GM19372 (cell line): Measurements from ENCODE around the gene UCK1.

Experiments used
- ATAC-seq: cut with Tn5 transposase; IDR thresholded peaks from one replicate; pipeline ENCODE4 v1.9.1; 2021; ENCODE audit warnings: mild to moderate bottlenecking, low read depth, moderate library complexity; ENCODE audit not compliant: unreplicated experiment

Gene UCK1

DNA sequence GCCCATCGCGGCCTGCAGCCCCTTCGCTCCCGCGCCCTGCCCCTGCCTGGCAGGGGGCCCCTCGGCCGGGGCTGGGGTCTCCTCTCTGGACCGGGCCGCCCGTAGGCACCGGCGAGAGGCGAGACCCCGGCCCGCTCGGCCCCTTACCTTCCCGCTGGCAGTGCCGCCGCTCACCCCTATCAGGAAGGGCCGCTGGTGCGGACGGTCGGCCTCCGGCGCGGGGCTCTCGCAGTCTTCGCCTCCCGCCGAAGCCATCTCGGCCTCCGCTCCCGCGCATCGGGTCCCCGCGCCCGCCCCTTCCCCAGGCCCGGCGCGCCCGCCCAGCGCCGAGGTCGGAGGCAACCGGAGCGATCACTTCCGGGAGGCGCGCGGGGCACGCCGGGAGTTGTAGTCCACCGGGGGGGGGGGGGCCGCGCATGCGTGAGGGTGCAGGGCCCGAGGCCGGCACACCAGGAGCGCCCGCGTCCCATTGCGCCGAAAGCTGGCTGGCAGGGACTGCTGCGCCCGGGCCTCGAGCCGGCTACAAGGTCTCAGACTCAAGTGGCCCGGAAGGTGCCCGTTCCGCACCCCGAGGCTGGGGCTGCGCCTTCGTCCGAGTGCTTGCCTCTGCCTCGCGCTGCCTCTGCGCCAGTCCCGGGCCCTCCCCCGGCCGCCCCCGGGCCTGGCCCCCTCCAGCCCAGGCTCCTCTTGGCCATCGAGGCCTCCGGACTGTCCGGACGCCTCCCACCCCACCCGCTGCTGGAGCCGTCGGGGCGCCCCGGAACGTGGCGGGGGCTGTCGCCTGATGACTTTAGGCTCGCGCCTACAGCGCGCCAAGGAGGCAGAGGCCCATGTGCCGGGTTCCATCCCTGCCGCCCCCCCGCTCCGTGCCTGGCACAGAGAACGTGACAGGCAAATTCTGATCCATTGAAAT is at the start of gene UCK1:
TSS of gene UCK1 (minus strand) at position 344 of the 913 bp plus-strand sequence. CDS start at position 255, 89 bp downstream.
- ATAC-seq = peak; percentile 81

DNA sequence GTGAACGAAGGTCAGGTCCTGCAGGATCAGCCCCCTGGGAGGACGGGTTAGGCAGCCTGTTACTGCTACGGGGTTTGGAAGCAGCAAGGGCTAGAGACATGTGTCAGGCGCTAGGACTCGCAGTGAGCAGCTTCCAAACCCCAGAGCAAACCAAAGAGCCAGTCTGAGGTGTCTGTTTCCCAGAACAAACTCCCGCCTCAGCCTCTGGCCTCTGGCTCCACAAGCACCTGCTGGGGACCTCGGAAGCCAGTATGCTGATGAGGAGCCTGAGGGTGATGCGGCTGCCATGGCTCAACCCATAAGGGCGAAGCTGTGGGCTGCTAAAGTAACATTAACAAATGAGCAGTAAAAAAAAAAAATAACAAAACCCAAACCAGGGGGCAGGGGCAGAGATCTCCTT is 49.3 kb upstream of the UCK1 start:
- ATAC-seq = no peak

DNA sequence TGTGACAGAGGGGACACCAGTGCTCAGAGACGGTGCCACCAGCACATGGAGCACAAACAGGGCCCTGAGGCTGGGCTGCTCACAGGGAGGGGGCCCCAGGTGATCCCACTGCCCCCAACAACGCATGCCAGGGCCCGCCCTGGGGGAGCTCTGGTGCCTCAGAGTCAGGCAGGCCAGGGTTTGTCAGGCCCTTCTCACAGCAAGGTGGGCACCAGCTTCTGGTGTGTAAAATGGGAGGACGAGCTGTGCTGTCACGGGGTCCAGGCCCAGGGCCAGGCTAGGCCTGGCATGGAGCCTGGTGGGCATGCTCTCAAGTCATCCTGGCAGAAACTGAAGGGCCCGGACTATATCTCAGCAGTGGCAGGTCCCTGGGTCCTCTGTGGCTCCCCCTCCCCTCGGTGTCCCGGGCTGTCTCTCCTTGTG is 48.7 kb upstream of the UCK1 start:
- no peak for ATAC-seq

DNA sequence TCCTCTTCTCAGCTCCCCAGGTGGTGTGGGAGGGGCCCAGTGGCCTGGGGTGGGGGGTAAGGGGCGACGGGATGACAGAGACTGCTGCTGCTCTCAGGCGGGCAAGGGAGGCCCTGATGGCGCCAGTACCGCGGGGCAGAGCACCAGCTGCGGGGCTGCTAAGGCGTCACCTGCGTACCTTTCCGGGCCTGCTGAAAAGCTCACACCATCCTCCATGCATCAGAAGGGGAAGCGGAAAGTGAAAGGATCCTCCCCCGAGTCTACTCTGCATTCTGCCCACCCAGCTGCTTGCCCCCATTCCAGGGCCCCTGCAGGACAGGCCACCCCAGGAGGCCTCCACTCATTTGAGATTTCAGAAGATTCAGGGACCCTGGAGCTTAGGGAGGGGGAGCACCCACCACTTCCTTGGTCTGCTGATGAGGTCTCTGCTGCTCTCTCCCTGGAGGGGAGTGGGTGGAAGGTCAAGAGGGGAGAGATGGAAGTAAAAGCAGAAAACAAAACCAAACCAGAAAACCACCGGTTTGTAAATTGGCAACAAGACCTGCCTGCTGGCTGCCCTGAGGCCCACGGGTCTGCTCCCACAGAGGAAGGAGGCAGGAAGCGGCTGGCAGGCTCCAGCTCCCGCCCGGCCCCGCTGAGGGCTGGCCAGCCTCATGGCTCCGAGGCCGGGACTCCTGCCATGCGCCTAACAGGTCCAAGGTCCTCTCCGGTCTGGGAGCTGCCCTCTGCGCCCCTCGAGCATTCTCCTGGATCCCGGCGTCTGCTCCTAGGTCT is 47.9 kb upstream of the UCK1 start:
- no peak for ATAC-seq

DNA sequence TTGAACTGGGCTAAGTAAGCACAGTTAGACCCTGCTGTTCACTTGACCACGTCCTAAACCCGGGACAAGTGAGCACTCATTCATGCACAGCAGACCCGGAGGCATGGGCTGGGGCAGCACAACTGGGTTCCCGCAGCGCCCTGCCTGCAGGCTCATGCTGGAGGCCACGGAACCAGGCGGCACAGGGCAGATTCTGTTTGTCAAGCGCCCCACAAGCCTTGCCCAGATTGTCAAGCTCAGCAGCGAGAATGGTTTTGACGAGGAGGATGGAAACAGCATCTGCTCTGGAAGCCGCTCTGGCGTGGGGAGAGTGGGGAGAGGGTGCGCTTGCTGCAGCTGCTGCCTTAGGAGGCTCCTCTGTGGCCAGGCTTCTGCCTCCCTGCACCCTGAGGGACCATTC is 47.0 kb upstream of the UCK1 start:
- no peak for ATAC-seq

DNA sequence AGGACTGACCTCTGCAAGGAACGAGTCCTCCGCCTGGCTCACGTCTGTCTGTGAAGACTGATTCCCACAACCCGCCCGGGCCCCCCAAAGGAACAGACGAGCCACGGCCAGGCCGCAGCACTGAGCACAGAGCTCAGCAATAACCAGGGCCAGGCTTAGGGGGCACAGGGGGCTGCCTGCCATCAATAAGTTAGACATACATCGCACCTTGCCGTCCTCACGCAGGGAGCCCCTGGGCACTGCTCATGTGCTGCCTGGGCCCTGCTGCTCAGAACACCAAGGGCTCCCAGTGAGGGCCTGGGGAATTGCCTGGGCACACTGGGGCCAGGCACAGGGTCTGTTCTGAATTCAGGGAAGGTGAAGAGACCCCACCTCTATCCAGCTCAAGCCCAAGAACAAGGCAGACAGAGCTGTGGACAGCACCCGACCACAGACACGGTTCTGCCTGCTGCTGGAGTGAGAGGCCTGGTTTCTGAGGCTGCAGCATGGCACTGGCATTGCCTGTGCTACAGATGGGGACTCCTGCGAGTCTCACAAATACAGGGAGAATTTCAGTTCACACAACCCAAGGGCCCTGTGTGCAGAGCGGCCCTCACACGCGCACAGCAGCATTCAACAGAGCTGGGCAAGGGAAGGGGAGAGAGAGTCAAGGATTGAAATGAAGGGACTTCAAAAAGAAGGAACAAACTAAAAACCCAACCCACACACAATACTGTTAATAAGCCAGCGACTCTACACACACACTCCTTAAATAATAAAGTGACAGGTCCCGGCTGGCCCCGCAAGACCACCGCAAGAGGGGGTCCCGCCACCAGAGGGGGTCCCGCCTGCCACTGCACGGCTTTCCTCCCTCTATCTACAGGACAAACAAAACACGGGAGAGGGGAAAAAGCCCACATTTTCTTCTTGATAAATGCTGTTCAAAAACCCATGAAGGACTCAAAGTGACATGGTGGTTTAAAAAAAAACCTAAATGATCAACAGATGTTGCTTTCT is 46.2 kb upstream of the UCK1 start:
- ATAC-seq = no peak

DNA sequence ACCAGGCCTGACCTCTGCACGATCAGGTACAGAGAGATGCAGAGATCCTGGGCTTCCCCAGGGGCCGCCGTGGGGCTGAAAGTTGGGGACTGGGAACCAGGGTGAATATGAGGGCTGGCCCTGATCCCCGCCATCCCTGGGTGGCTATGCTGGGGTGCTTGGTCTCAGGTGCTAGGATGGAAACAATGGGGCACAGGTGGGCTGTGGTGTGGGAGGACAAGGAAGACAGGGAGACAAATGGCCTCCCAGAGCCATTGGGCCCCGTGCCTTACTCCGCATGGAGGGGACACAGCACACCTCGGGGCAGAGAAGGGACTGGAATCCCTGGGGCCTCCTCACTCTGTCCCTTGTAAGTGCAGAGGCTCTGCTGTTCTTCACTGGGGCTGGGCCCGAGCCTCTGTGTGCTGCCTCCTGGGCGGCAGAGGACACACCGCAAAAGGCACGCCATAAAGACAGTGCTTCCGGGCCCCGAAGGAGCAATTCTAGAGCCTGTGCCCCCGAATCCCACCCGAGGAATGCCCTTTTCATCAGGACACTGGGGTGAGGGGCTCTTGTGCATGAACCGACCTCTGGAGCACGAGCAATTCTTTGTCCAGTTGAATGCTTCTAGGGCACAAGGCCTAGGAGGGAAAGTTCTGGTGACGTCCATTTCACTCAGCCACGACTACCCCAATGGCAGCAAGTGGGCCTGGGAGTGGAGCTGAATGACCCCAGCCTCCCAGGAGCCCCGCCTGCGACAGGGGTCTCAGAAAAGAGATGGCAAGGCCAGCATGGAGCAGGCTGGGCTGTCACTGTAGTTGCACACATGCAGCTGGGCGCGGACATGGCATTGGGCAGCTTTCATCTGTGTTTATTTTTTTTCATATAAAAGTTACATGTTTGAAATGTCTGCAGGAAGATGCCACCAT is 45.1 kb upstream of the UCK1 start:
- no peak for ATAC-seq

DNA sequence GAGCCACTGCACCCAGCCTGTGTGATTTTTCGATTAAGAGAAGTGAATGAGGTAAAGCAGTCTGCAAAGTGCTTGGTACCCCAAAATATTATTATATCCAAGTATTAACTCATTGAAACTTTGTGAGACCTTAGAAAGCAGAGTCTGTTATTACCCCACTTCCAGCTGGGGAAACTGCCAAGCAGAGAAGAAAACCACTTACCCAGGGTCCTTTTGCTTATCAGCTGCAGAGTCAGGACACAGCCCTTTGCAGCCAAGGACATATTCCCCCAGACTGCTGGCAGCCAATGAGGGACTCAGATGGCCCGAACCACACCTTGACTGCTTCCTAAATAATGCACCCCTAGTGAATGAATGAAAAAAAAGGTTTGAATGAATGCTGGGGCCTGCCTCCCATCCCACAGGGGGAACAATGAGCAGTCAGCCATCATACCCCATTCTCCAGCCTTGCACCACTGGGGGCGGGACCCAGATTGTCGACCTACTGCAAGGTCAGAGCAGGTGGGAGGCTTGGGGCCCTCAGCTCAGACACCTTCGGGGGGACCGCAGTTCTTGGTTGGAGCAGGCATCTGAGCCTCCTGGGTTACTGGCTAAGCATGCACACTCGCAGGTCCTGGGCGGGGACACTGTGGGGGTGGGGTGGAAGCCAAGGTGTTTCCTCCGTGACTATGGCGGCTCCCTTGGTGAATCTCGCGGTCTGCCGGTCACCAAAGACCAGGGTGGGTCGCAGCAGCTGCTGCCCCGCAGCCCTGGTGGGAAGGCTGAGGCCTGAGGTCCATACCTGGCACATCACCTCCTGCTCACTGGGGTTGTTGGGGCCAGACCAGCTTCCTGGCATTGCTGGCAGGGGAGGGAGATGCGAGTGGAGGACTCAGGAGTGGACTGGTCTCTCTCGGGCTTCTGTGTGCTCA is 43.9 kb upstream of the UCK1 start:
- no peak for ATAC-seq

DNA sequence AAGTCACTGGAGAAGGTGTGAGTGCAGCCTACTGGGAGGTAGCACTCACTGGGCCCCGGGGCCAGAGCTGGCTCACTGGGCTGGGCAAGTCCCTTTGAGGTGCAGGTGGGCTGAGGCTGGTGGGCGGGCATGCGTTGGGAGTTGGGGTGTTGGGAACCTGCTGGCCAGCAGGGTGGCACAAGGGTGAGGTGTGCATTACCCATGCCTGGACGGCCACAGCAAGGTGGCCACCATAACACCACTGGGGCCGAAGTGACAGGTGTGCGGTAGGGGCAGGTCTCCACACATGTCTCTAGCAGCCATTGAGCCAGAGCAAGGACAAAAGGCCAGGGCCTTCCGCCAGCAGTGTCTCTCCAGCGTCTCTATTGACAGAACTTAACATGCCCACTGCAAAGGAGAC is 36.8 kb upstream of the UCK1 start:
- no peak for ATAC-seq

DNA sequence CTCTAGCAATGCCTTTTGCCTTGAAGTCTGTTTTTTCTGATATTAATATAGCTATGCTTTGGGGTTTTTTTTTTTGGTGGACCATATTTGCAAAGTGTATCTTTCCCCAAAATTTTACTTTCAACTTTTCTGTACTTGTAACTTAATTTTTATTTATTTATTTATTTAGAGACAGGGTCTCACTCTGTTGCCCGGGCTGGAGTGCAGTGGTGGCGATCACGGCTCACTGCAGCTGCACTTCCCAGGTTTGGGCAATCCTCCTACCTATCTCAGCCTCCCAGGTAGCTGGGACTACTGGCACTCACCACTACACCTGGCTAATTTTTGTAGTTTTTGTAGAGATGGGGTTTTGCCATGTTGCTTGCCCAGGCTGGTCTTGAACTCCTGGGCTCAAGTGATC is 35.1 kb upstream of the UCK1 start:
- no peak for ATAC-seq

DNA sequence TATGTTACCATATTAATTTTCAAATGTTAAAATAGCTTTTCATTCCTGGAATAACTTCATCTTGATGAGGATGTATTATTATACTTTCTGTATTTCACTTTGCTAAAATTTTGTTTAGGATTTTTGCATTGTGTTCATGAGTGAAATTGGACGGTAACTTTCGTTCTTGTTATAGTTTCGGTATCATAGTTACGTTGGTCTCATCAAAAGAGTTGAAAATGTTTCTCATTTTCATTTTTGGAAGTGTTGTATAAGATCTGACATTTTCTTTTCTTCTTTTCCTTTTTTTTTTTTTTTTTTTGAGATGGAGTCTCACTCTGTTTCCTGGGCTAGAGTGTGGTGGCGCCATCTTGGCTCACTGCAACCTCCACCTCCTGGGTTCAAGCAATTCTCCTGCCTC is 34.3 kb upstream of the UCK1 start:
- no peak for ATAC-seq

DNA sequence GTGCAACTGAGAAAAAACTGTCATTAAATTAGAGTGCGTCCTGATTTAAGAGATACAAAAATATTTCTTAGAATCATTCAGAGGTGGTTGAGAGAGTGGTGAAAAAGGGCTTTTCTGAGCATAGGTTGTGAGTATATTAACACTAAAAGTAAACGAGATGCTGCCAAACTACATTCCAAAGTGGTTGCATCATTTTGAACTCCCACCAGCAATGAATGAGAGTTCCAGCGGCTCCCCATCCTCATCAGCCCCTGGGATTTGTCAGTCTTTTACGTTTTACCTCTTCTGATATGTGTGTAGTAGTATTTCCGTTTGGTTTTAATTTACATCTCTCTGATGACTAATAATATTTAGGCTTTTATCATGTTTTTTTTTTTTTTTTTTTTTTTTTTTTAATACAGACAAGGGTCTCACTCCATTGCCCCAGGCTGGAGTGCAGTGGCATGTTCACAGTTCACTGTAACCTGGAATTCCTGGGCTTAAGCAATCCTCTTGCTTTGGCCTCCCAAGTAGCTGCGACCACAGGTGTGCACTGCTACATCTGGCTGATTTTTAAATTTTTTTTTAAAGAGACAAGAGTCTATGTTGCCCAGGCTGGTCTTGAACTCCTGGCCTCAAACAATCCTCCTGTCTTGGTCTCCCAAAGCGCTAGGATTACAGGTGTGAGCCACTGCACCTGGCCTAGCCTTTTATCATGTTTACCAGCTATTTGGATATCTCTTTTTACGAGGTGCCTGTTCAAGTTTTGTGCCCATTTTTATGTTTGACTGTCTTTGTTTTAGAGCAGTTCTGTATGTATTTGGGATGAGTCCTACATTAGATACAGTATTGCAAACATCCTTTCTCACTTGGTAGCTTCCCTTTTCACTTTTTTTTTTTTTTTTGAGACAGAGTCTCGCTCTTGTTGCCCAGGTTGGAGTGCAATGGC is 31.2 kb upstream of the UCK1 start:
- no peak for ATAC-seq

DNA sequence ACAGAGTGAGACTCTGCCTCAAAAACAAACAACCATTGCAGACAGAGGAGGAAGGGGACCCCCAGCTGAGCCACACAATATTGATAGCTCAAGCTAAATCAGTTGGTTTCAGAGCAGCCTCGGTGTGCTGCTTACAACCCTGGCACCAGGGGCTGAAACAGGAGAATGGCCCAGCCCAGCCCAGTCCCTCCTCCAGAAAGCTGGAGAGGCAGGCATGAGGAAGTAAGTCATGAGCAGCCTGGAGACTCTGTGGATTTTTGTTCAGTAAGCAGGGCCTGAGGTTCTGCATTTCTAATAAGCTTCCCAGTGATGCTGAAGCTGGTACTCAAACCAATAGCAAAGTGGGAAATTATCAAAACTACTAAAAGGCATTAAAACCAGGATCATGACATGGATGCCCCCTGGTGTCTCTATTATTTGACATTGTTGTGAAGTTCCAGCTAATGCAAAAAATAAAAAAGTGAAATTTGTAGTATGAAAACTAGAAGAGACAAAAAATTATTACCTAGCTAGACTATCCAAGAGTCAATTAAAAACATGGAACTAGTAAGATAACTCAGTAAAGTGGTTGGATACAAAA is 28.4 kb upstream of the UCK1 start:
- no peak for ATAC-seq

DNA sequence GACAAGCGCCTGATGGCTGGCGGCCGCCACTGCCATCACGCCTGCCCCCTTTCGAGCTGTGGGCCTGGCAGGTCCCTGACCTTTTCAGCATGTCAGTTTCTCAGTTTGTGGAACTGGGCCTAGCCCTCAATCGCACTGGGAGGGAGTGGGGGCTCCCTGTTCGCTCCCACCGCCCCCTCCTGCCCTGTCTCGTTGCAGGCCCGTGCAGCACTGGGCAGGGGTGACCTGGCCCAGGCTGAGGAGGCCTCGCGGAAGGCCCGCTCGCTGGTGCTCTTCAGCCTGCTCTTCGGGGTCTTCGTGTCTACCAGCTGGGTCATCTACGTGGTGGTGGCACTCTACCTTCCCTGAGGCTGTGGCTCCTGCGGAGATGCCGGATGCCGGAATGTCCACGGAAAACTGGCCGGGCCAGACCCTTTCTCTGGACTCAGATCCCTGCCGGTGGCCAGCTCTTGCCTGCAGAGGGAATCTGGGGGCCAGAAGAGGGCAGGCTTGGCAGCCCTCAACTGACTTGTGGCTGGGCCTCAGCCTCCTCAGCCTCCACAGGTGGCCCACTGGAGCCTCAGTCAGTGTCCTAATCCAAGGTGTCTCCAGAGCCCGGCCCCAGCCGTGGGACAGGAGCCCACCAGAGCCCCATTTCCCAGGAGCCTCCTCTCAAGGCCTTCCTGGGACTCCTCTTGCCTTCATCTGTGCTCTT is 26.9 kb upstream of the UCK1 start:
- no peak for ATAC-seq

DNA sequence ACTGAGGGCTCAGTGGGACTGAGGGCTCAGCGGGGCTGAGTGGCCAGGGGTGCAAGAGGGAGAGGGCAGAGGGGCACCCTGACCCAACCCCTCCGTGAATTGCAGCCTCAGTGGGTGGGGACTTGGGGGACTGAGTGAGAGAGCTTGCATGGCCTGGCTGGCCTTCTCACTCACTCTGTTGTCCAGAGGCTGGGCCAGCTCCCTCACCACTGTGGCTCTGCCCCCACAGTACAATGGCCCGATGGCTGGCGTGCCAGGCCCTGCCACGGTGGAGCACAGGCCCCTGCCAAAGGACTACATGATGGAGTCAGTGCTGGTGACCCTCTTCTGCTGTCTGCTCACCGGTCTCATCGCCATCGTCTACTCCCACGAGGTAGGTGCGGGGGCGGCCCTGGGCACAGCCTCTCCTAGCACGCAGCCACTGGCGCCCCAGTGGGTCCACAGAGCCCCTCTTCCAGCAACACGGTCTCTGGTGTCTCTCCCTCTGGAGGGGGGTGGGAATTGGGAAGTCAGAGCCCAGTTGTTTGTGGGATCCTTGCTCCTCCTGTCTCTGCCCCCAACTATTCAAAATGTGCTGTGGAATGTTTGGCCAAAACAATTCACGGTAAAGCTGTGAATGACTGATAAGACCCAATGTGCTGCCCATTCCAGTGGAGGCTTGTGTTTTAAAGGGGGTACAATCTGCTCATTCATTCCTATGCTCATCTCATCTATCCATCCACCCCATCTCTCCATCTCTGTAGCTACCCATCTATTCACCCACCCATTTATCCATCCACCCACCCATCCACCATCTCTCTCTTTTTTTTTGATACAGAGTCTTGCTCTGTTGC is 25.0 kb upstream of the UCK1 start:
- no peak for ATAC-seq
